HG02623 (cell line): ENCODE results near the gene RPS4Y1.
"Not testable (repeated sequence)": the region's sequence is repeated elsewhere in the genome, so short reads cannot be mapped to it uniquely, and the experiment has no call there.

Experiments used
- ATAC-seq: cut with Tn5 transposase; IDR thresholded peaks from one replicate; pipeline ENCODE4 v1.9.1; 2021; ENCODE audit warnings: moderate library complexity; ENCODE audit not compliant: unreplicated experiment

Gene RPS4Y1

DNA sequence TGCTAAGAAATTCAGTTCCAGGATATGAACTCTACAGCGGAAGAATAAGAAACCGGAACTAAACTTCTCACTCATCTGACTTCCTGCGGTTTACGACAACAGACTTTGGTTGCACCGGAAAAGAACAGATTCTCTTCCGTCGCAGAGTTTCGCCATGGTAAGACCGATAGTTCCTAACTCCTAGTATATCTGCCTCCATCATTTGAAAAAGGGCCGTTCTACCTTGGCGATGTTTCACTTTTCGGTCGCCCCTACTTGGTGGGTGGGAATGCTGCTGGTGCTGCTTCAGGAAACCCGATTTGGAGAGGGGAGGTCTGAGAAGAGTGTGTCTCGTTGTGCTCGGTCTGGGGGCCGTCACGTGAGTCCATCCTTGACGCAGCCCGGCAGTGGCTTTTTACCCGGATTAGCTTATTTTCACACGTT is at the start of gene RPS4Y1:
Gene RPS4Y1 (plus strand): TSS at position 132 of the 423 bp plus-strand sequence. CDS start 23 bp downstream, at position 155.
- peak; percentile 86 for ATAC-seq

DNA sequence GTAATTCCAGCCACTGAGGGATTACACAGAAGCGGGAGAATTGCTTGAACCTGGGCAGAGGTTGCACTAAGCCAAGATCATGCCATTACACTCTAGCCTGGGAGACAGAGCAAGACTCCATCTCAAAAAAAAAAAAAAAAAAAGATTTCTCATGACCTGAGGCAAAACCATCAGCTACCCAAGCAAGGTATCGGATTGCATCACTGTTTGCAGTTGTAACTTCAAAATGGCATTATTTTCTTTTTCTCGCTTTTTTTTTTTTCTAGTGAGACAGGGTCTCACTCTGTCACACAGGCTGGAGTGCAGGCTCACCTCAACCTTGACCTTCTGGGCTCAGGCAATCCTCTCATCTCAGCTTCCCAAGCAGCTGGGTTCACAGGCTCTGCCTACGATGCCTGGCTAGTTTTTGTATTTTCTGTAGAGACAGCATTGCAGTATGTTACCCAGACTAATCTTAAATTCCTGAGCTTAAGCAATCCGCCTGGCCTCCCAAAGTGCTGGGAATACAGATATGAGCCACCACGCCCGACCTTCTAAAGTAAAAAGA is 44.4 kb upstream of the RPS4Y1 start:
- ATAC-seq = no peak

DNA sequence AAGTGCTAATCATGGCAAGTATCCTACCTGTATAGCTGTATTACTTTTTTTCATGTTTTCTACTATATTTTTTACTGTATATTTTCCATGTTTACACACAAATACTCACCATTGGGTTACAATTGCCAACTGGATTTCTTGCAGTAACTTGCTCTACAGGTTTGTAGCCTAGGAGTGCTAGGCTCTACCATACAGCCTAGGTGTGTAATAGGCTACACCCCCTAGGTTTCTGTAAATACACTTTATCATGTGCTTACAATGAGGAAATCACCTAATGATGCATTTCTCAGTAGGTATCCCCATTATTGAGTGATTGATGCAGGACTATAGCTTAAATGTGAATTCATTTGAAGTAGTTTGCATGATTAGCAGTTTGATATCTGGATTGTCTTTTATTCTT is 43.4 kb upstream of the RPS4Y1 start:
- ATAC-seq = no peak

DNA sequence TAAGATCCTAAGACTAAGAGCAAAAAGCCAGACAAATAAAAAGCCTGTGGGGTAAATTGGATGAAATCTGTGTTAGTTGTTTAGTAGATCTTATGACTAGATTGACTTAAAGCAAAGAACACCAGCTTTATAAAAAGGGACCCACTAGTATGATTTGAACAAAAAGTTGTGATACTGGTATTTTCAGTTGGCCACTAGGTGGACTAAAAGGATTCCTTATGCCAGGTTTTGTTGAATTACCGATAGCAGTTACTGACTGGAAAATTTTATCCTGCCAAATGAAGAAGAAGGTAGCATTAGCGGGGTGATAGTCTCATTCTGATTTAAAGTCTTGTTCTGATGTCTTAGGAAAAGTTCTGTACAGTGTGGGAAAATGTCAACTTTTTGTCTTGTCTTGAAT is 41.2 kb upstream of the RPS4Y1 start:
- ATAC-seq = no peak

DNA sequence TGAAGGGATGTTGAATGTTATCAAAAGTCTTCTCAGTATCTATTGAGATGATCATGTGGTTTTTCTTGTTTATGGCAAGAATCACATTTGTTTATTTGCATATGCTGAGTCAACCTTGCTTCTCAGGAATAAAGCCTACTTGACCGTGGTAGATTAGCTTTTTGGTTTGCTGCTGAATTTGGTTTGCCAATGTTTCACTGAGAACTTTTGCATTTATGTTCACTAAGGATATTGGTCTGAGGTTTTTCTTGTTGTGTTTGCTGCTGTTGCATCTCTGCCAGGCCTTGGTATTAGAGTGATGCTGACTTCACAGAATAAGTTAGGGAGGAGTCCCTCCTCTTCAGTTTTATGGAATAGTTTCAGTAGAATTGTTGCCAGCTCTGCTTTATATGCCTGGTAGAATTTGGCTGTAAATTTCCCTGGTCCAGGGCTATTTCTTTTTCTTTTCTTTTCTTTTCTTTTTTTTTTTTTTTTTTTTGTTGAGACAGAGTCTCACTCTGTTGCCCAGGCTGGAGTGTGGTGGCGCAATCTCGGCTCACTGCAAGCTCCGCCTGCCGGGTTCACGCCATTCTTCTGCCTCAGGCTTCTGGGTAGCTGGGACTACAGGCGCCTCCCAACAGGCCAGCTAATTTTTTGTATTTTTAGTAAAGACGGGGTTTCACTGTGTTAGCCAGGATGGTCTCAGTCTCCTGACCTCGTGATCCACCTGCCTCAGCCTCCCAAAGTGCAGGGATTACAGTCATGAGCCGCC is 24.1 kb upstream of the RPS4Y1 start:
- not testable (repeated sequence) for ATAC-seq

DNA sequence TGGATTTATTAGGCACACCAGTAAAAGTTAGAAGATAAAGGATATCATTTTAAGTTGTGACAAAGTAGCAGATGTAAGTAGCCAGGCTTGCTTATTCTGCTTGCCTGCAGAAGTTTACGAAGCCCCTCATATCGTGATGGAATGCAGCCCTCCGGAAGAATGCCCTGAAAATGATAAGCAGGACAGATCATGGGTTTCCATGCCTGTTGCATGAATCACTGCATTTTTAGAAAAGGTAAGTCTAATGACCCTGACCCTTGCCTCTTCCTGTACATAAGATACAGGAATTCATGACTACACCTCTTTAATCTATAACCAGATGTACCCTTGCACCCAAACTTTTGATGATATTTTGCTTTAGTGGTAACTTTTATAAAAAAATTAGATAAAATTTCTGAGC is 16.9 kb upstream of the RPS4Y1 start:
- no peak for ATAC-seq

DNA sequence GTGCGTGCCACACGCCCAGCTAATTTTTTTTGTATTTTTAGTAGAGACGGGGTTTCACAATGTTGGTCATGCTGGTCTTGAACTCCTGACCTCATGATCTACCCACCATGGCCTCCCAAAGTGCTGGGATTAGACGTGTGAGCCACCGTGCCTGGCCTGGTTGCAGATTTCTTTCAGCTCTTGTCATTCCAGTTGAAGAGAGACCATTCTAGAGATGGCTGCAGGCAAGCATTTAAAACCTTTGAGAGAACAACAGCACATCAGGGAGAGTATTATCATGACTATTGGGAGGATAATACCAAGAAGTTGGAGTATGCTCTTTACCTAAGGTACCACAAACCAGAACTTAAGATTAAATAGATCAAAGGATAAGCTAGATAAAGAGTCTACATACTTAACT is 12.9 kb upstream of the RPS4Y1 start:
- ATAC-seq = no peak

DNA sequence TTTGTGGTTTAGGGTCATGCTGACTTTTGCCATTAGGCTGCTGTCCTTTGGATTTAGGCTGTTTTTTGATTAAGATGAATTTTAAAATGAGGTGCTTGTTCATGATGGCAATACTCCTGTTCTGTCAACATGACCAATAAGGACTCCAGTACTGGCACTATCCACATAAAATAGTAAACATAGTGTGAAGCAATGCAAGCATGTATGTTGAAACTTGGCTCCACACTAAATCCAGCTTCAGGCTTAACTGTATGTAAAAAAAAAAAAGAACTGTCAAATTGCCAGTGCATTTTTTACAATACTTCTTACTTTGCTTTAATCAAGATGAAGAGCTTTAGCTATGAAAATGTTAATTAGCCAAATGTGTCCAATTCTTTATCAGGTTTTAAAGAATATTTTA is 6.2 kb upstream of the RPS4Y1 start:
- no peak for ATAC-seq

DNA sequence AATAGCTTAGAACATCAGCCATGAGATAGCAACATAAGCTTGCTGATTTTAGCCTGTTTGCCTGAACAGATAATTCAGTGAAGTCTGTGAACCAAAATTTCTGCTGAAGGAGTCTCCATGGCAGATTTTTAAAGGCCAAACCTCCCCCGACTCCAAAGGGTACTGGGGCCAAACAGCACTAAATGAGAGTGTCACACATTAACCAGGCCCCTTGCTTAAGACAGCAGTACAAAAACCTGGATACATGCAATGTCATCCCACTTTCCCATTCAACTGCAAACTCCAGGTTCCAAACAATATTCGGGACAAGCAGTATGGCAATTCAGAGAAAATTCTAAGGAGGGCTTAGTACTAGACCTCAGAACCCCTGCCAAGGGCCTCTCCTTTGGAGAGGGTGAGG is 4.3 kb upstream of the RPS4Y1 start:
- no peak for ATAC-seq

DNA sequence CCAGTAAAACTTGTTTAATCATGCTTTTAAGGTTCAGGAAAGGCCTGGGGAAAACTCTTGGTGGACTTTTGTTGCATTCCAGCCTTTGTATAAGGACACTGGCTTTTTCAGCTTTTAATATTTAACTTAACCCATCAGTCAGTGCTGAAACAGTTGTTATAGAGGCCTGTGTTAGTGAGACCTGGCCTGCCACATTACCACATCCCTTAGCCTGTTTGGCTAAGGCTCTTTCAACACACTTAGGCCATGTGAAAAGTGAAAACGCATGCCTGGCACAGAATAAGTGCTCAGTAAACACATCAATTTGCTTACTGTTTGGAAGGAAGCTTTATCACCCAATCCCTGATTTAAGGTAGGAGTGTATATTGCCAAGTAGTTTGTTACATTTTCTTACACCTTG is 3.5 kb upstream of the RPS4Y1 start:
- no peak for ATAC-seq

DNA sequence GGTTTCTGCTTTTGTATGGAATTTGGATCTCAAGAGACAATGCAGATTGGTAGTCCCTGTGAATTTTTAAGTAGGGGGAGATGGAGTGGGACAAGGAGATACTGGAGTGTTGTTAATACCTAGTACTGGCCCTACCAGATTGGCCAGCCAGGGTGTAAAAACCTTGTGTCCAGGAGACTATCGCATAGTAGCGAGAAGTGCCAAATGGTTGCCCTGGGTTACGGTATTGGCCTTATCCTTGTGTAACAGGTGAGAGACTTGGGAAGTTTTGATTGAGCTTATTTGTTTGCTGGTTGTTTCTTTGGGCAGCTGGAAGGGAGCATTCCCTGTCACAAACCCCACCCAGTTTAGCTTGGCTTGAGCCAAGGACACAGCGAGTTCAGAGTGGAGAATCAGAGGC is 5.4 kb downstream of the RPS4Y1 start:
- no peak for ATAC-seq

DNA sequence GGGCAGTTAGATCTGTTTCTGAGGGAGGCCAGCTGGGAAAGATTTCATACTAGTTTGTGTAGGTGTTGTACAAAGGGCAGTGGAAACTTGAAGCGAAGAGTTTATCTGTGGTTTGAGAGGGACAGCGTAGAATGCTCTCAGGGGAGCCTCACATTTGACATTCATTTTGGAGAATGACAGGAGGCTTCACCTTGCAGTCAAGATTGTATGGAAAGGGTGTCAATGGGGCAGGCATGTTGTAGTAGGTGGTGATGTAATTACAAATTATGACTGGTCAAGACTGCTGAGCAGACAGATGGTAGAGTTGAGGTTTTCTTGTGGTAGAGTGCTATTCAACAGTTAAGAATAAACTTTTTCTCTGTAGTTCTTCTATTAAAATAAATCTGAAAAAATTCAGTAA is 7.0 kb downstream of the RPS4Y1 start:
- no peak for ATAC-seq

DNA sequence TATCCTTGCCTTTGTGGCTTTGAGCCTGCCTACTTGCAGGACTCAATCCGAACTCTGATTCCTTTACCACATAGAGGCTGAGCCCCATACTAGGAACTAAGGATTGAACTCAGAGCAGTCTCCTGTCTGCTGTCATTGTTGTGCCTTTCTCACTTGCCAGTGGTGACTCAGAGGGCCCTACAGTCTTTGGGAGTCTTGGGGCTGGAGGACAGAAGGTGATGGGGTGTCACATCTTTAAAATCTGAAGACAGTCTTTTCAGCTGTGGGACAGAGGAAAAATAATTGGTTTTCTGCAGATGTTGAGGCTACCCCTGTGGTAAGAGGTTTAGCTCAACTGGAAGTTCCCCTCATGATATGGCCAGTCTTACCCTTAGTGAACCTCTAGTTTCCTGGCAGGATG is 8.0 kb downstream of the RPS4Y1 start:
- no peak for ATAC-seq

DNA sequence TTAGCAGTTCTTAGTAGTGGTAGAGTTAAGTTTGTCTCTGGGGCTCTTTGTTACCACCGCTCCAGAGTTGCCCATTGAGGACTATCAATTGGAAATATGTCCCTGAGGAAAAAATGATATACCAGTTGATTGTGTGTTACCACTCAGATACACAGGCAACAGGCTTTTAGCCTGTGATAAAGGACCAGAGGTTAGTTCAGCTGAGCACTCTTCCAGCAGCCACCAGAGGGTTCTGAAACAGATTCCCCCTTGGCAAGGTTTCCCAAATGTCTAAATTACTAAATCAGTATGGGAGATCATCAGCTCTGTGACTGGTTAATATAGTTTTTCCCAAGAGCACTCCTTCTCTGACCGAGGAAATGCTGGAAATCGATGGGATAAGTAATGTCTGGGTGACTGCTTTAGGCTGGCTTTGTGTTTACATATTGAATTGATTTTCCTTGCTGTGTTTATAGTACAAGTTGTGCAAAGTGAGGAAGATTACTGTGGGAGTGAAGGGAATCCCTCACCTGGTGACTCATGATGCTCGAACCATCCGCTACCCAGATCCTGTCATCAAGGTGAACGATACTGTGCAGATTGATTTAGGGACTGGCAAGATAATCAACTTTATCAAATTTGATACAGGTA is 12.9 kb downstream of the RPS4Y1 start:
- no peak for ATAC-seq

DNA sequence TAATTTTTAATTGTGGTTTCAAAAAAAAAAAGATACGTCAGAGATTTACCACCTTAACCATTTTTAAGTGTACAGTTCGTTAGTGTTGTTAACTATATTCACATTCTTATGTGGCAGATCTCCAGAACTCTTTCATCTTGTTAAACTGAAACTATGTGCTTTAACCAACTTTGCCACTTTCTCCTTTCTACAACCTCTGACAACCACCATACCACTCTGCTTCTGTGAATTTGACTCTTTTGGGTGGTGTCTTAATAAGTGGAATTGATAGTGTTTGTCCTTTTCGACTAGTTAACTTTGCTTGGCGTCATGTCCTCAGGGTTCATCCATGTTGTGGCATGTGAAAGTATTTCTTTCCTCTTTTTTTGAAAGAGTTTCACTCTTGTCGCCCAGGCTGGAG is 15.7 kb downstream of the RPS4Y1 start:
- ATAC-seq = no peak

DNA sequence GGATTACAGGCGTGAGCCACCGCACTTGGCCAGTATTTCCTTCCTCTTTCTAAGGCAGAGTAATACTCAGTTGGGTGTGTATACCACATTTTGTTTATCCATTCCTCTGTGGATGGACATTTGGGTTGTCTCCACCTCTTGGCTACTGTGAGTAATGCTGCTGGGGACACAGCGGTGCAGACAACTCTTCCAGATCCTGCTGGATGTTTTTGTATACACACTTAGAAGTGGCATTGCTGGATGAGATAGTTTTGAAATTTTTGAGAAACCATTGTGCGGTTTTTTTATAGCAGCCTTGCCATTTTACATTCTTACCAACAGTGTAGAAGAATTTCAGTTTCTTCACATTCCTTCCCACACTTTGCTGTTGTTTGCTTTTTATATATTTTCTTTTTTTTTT is 16.3 kb downstream of the RPS4Y1 start:
- ATAC-seq = no peak

DNA sequence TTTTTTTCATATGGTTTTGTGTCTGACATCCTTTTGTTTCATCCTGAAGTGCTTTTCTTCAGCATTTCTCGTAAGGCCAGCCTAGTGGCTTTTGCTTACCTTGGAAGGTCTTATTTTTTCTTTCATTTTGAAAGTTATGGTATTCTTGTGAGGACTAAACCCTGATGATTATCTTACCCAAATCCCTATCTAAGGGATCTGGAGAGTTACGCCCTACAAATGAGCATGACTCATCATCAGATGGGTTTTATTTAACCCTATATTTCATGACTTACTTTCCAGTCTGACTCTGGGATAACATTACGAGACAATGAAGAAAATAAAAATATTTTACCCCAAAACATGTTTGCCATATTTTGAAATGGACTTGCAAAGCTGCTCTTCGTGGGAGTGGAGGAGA is 18.4 kb downstream of the RPS4Y1 start:
- no peak for ATAC-seq

DNA sequence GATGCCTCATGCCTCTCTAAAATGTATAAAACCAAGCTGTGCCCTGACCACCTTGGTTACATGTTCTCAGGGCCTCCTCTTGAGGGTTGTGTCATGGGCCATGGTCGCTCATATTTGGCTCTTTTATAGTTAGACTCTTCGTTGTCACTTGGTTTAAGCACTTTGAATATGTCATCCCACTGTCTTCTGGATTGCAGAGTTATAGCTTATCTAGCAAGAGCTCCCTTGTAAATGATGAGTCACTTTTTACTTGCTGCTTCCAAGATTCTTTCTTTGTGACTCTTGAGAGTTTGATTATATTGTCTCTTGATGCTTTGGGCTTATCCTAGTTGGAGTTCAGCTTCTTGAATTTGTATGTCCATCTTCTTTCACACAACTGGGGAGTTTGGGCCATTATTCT is 19.1 kb downstream of the RPS4Y1 start:
- no peak for ATAC-seq

DNA sequence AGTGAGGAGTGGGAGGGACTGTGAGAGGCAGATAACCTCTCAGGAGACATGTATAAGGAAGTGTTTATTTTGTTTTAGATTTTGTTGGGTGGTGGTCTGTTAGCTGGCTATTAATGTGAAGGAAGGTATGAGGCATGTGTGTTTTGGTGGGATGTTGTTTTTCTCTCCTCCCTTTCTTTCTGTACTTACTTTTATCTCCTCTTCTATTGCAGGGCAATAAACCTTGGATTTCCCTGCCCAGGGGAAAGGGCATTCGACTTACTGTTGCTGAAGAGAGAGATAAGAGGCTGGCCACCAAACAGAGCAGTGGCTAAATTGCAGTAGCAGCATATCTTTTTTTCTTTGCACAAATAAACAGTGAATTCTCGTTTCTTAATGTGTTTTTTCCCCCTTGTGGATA is 25.2 kb downstream of the RPS4Y1 start:
- no peak for ATAC-seq

DNA sequence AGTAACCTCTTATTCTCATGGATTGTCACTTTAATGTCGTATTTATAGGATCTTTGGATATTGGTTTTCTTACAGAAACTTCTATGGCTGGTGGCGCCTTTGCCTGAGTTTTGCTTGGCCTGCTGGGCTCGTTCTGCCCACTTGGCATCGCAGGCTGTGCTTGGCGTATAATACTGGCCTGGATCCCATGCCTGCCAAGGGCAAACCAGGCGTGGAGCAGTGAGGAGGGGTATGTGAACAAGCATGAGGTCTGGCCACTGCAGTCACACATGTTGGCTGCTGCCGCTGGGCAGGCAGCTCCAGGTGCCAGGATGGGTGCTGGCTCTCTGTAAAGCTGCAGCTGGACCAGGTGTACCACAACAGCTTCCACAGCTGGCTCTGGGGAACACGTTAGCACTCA is 26.1 kb downstream of the RPS4Y1 start:
- ATAC-seq = no peak

DNA sequence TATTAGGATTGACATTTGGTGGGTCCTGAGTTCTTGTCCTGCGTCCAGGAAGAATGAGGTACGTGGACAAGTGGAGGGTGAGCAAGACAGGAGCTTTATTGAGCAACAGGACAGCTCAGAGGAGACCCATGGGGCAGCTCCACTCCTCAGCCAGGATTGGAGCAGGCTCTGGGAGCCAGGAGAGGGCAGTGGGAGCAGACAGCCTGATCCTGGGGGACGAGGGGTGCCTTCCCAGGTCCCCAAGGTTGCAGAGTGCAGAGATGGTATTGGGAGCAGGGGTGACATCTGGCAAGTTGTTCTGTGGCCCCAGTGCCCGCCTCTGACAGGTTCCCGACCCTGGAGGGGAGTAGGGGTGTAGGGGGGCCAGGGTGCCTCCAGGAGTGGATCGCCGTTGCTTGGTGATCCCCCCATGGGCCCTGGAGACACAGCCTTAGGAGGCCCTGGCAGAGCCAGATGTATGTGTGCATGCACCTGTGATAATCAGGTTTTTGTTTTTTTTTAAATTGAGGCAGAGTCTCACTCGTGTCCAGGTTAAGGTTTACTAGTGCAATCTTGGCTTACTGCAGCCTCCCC is 26.7 kb downstream of the RPS4Y1 start:
- no peak for ATAC-seq

DNA sequence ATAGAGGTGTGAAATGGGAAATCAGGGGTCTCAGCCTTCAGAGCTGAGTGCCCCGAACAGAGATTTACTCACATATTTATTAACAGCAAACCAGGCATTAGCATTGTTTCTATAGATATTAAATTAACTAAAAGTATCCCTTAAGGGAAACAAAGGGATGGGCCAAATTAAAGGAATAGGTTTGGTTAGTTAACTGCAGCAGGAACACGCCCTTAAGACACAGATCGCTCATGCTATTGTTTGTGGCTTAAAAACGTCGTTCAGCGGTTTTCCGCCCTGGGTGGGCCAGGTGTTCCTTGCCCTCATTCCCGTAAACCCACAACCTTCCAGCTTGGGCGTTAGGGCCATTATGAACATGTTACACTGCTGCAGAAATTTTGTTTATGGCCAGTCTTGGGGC is 30.8 kb downstream of the RPS4Y1 start:
- ATAC-seq = not testable (repeated sequence)
